ENCODE results near the gene VOPP1.

- TF ChIP-seq CTCF (conservative IDR thresholded peaks at IDR 0.05 in 1 of 2, IDR thresholded peaks at IDR 0.05 in 1 of 2; ENCODE audit: low read depth in 1 of 2, low read length in 2 of 2) (no peak), EZH2 (IDR thresholded peaks at IDR 0.05; ENCODE audit: low read length, missing control alignments) (no peak)
Measured at GRCh38 chr7:55517936-55518689, 54.2 kb downstream of the VOPP1 start.
